K562 (cell line): Measurements from ENCODE around the gene ANKS1B. TPM values are rescaled to one million over a fixed set of nuclear protein-coding genes. Genes with fewer than 3 reads are reported as not detected.

Source experiments
- JUNB ChIP-seq: fragments of 450-650 bp; formaldehyde crosslinking; conservative IDR thresholded peaks from 2 replicates; pipeline ENCODE4 v1.4.0; 2020; ENCODE audit warnings: mild to moderate bottlenecking
- PREB ChIP-seq: sonication (generic); formaldehyde crosslinking; IDR thresholded peaks from 2 replicates; pipeline ENCODE4 v1.8.1; 2023; ENCODE audit warnings: mild to moderate bottlenecking, missing genetic modification reagents
- RHOXF2B ChIP-seq: fragments of 250-450 bp; sonication (Bioruptor Pico); conservative IDR thresholded peaks from 2 replicates; pipeline ENCODE4 v1.5.1; 2021
- ZNF551 ChIP-seq: fragments of 250-450 bp; sonication (Bioruptor Pico); IDR thresholded peaks from 2 replicates; pipeline ENCODE4 v1.5.0; 2021; ENCODE audit warnings: mild to moderate bottlenecking, moderate library complexity
- polyA plus RNA-seq, 8 experiments: library from polyadenylated mRNA; depleted of rRNA in 4 of 8; stranded (reverse) in 5 of 8; unstranded in 3 of 8; fragments of >200 nt; fragmentation: Nextera tagmentation in 2 of 8; fragmentation: Illumina TruSeq in 1 of 8; extraction: Ambion mirVana in 2 of 8; extraction: Trizol in 1 of 8; gene quantifications; 2 replicates each; pipeline versions ENCODE4 v1.2.1 to v1.2.3, GENCODE V29; 2011 to 2014; ENCODE audit warnings: inconsistent platforms in 1 of 8, missing spikeins in 1 of 8
- total RNA-seq, 7 experiments: library from RNA; depleted of rRNA in 6 of 7; stranded (reverse); fragments of >200 nt in 6 of 7; fragmentation: Illumina TruSeq in 2 of 7; extraction: Trizol in 2 of 7; gene quantifications; 2 replicates each; pipeline versions ENCODE4 v1.2.1 to v1.2.3, GENCODE V29; 2011 to 2021; ENCODE audit warnings: low replicate concordance in 1 of 7
- TF ChIP-seq, protein P1 (sequence below): fragments of 450-650 bp; IDR thresholded peaks from 2 replicates; pipeline ENCODE4 v1.6.1; 2016; ENCODE audit warnings: borderline replicate concordance
- TF ChIP-seq, protein P2 (sequence below): sonication (generic); formaldehyde crosslinking; IDR thresholded peaks from 2 replicates; pipeline ENCODE4 v1.9.0; 2022; ENCODE audit warnings: mild to moderate bottlenecking, missing genetic modification reagents
- TF ChIP-seq, protein P3 (sequence below): fragments of 250-450 bp; sonication (Bioruptor Pico); IDR thresholded peaks from 2 replicates; pipeline ENCODE4 v1.5.0; 2020; ENCODE audit warnings: mild to moderate bottlenecking, borderline replicate concordance

Gene ANKS1B
- total and polyA plus RNA-seq, 9 of the 15 experiments (the other 6 are each of a cell fraction or from before 2014, with no cell fraction given), result 0.04 to 0.47 (median 0.28) TPM; not detected in 4

DNA sequence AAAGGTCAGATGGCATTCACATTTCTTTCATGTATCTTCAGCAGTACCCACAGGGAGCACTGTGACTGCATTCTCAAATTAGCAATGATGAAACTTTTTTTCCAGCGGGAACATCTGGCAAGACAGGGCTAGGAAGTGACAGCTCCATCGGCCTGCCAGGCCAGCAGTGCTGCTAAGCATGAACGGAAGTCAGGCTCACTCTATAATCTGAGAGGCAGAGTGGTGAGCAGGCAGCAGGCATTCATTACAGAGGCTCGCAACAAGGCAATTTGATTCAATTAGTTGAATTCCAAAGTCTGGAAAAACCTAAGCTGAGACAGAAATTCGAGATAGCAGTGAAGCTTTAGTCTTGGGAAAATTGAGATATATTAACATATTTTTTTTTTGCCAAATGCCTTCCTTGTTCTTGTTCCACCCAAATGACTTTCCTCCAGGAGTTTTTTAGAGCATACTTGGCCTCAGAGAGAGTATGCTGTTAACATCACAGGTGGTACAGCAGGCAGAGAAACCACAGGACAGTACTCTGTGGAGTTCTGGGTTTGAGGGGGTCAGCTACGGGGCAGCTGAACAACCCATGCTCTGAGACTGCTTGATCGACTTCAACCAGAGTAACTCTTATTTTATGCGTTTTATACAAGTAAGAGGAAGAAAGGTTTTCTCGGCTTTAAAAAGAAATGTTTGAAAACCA is 924.8 kb downstream of the ANKS1B start (continued):
- no peak for TF ChIP-seq PREB (CRISPR knock-in tag)
- TF ChIP-seq, protein P1, sequence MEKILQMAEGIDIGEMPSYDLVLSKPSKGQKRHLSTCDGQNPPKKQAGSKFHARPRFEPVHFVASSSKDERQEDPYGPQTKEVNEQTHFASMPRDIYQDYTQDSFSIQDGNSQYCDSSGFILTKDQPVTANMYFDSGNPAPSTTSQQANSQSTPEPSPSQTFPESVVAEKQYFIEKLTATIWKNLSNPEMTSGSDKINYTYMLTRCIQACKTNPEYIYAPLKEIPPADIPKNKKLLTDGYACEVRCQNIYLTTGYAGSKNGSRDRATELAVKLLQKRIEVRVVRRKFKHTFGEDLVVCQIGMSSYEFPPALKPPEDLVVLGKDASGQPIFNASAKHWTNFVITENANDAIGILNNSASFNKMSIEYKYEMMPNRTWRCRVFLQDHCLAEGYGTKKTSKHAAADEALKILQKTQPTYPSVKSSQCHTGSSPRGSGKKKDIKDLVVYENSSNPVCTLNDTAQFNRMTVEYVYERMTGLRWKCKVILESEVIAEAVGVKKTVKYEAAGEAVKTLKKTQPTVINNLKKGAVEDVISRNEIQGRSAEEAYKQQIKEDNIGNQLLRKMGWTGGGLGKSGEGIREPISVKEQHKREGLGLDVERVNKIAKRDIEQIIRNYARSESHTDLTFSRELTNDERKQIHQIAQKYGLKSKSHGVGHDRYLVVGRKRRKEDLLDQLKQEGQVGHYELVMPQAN, result no peak
- TF ChIP-seq JUNB (CRISPR knock-in tag), result no peak
- no peak for TF ChIP-seq ZNF551 (CRISPR knock-in tag)
- TF ChIP-seq, protein P2, sequence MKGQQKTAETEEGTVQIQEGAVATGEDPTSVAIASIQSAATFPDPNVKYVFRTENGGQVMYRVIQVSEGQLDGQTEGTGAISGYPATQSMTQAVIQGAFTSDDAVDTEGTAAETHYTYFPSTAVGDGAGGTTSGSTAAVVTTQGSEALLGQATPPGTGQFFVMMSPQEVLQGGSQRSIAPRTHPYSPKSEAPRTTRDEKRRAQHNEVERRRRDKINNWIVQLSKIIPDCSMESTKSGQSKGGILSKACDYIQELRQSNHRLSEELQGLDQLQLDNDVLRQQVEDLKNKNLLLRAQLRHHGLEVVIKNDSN, result no peak
- no peak for TF ChIP-seq RHOXF2B (CRISPR knock-in tag)
- TF ChIP-seq, protein P3, sequence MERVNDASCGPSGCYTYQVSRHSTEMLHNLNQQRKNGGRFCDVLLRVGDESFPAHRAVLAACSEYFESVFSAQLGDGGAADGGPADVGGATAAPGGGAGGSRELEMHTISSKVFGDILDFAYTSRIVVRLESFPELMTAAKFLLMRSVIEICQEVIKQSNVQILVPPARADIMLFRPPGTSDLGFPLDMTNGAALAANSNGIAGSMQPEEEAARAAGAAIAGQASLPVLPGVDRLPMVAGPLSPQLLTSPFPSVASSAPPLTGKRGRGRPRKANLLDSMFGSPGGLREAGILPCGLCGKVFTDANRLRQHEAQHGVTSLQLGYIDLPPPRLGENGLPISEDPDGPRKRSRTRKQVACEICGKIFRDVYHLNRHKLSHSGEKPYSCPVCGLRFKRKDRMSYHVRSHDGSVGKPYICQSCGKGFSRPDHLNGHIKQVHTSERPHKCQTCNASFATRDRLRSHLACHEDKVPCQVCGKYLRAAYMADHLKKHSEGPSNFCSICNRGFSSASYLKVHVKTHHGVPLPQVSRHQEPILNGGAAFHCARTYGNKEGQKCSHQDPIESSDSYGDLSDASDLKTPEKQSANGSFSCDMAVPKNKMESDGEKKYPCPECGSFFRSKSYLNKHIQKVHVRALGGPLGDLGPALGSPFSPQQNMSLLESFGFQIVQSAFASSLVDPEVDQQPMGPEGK, result no peak
